GM23338 (cell line): ENCODE data around the gene SYCP3. TPM values are rescaled to one million over a fixed set of nuclear protein-coding genes. Genes with fewer than 3 reads are reported as not detected.

ENCODE experiments used
- ATAC-seq: fragments of 200-7000 bp; cut with Tn5 transposase; 3 replicates; pipeline ENCODE4 v1.9.1; 2020
- DNase-seq: peaks from one replicate; pipeline ENCODE4 v3.0.0-alpha.2; 2015; ENCODE audit warnings: low spot score
- H2AFZ ChIP-seq: fragments of 200-600 bp; sonication (generic); 2 replicates; pipeline ENCODE4 v1.8.0; 2016; ENCODE audit warnings: antibody characterized with exemption, mild to moderate bottlenecking, moderate library complexity
- H3F3A ChIP-seq: fragments of 200-600 bp; sonication (generic); replicated peaks from 2 replicates; pipeline ENCODE4 v1.8.0; 2017; ENCODE audit warnings: antibody characterized with exemption, mixed run types, low read depth
- H3K27ac ChIP-seq: fragments of 200-600 bp; sonication (generic); 2 replicates; pipeline ENCODE4 v1.6.1; 2016; ENCODE audit warnings: low read depth
- H3K27me3 ChIP-seq: fragments of 200-600 bp; sonication (generic); 2 replicates; pipeline ENCODE4 v1.8.0; 2016; ENCODE audit warnings: mild to moderate bottlenecking, mixed run types, moderate library complexity; ENCODE audit not compliant: insufficient read depth
- H3K36me3 ChIP-seq: fragments of 200-600 bp; sonication (generic); 2 replicates; pipeline ENCODE4 v1.8.0; 2016; ENCODE audit warnings: mild to moderate bottlenecking; ENCODE audit not compliant: insufficient read depth
- H3K4me1 ChIP-seq: fragments of 200-600 bp; sonication (generic); 2 replicates; pipeline ENCODE4 v1.8.0; 2016; ENCODE audit warnings: mild to moderate bottlenecking, moderate library complexity; ENCODE audit not compliant: insufficient read depth
- H3K4me2 ChIP-seq: fragments of 200-600 bp; sonication (generic); 2 replicates; pipeline ENCODE4 v1.7.1; 2017; ENCODE audit warnings: mixed run types
- H3K4me3 ChIP-seq: fragments of 200-600 bp; sonication (generic); 2 replicates; pipeline ENCODE4 v1.6.1; 2016; ENCODE audit warnings: mixed run types
- H3K79me2 ChIP-seq: fragments of 200-600 bp; sonication (generic); replicated peaks from 2 replicates; pipeline ENCODE4 v1.8.0; 2017; ENCODE audit warnings: mild to moderate bottlenecking; ENCODE audit not compliant: insufficient read depth
- H3K9me2 ChIP-seq: fragments of 200-600 bp; sonication (generic); 2 replicates; pipeline ENCODE4 v1.8.0; 2017; ENCODE audit not compliant: insufficient read depth
- H4K20me1 ChIP-seq: fragments of 200-600 bp; sonication (generic); replicated peaks from 2 replicates; pipeline ENCODE4 v1.8.0; 2017; ENCODE audit warnings: mild to moderate bottlenecking; ENCODE audit not compliant: insufficient read depth
- H3K27ac Mint-ChIP-seq: 2 replicates; pipeline ENCODE4 v1.8.0; 2020; ENCODE audit warnings: inconsistent platforms, mild to moderate bottlenecking, moderate library complexity, mixed read lengths
- H3K27me3 Mint-ChIP-seq: 3 replicates; pipeline ENCODE4 v1.8.0; 2022; ENCODE audit warnings: low read depth, mild to moderate bottlenecking, moderate library complexity, mixed read lengths, inconsistent platforms; ENCODE audit not compliant: insufficient read depth, poor library complexity
- H3K36me3 Mint-ChIP-seq: 3 replicates; pipeline ENCODE4 v1.8.0; 2021; ENCODE audit warnings: low read depth, mild to moderate bottlenecking, inconsistent platforms, moderate library complexity, mixed read lengths
- H3K4me1 Mint-ChIP-seq: 3 replicates; pipeline ENCODE4 v1.8.0; 2020; ENCODE audit warnings: mild to moderate bottlenecking, inconsistent platforms, mixed read lengths
- H3K4me3 Mint-ChIP-seq: 3 replicates; pipeline ENCODE4 v1.8.0; 2021; ENCODE audit warnings: moderate library complexity, mild to moderate bottlenecking, inconsistent platforms, mixed read lengths
- H3K9me3 Mint-ChIP-seq: 3 replicates; pipeline ENCODE4 v1.8.0; 2020; ENCODE audit warnings: moderate library complexity, mild to moderate bottlenecking, inconsistent platforms, mixed read lengths
- CREB1 ChIP-seq: fragments of 250-450 bp; sonication (Bioruptor Pico); IDR thresholded peaks from 2 replicates; pipeline ENCODE4 v1.5.0; 2020; ENCODE audit warnings: low read depth, mild to moderate bottlenecking, moderate library complexity
- CTCF ChIP-seq, 2 experiments: fragments of 200-600 bp in 1 of 2; sonication (generic) in 1 of 2; conservative IDR thresholded peaks; 2 replicates each; pipeline versions ENCODE4 v1.5.1 to v1.6.1; 2016 to 2017; ENCODE audit warnings: antibody characterized with exemption in 2 of 2, low read depth in 2 of 2, mild to moderate bottlenecking in 2 of 2, moderate library complexity in 1 of 2
- ETS1 ChIP-seq: IDR thresholded peaks from 2 replicates; pipeline ENCODE4 v1.6.1; 2016; ENCODE audit warnings: antibody characterized with exemption
- JUNB ChIP-seq: IDR thresholded peaks from one replicate; pipeline ENCODE4 v1.6.1; 2016; ENCODE audit warnings: antibody characterized with exemption; ENCODE audit not compliant: unreplicated experiment
- NANOG ChIP-seq: IDR thresholded peaks from 2 replicates; pipeline ENCODE4 v1.6.1; 2016; ENCODE audit warnings: antibody characterized with exemption, borderline replicate concordance
- POLR2AphosphoS5 ChIP-seq: IDR thresholded peaks from 2 replicates; pipeline ENCODE4 v1.6.1; 2016; ENCODE audit warnings: antibody characterized with exemption, low read depth
- REST ChIP-seq: IDR thresholded peaks from one replicate; pipeline ENCODE4 v1.6.1; 2018; ENCODE audit warnings: antibody characterized with exemption; ENCODE audit not compliant: unreplicated experiment
- ZNF114 ChIP-seq: fragments of 250-450 bp; sonication (Bioruptor Pico); IDR thresholded peaks from 2 replicates; pipeline ENCODE4 v1.5.0; 2020; ENCODE audit warnings: mild to moderate bottlenecking, moderate library complexity
- ZNF331 ChIP-seq: fragments of 250-450 bp; sonication (Bioruptor Pico); IDR thresholded peaks from 2 replicates; pipeline ENCODE4 v1.5.0; 2020; ENCODE audit warnings: low read depth, mild to moderate bottlenecking, moderate library complexity
- polyA plus RNA-seq: library from polyadenylated mRNA; unstranded; fragments of >200 nt; fragmentation: Nextera tagmentation; extraction: Ambion mirVana; gene quantifications from 2 replicates; pipeline ENCODE4 v1.2.1, GENCODE V29; 2016
- total RNA-seq: library from RNA; depleted of rRNA; stranded (reverse); fragments of >200 nt; shearing (Covaris generic); gene quantifications from 2 replicates; pipeline ENCODE4 v1.2.3, GENCODE V29; 2014

The SYCP3 gene
- total and polyA plus RNA-seq, 2 experiments from 2014 or later: 0.07 to 1.5 TPM

- TF ChIP-seq ZNF331 (CRISPR knock-in tag): no peak
- no peak for TF ChIP-seq CREB1 (CRISPR knock-in tag)
- no peak for TF ChIP-seq REST
- no peak for TF ChIP-seq CTCF (conservative IDR thresholded peaks at IDR 0.05; ENCODE audit: low read depth in 2 of 2)
- no peak for TF ChIP-seq ZNF114 (CRISPR knock-in tag)
These were observed 25.0 kb upstream of the SYCP3 start (continued) for GRCh38 chr12:101764051-101764792.

GRCh38 chr12:101763246-101763931 lies 24.1 kb upstream of the SYCP3 start:
- Histone ChIP-seq H3K4me3 (no peak overlapping the region), H3K9me2 (no peaks in the 10 kb centered on the region), H3K36me3 (peaks cover 24% of the 10 kb centered on the region; the same call in 1 of the 2 replicates), H3F3A (no peaks in the 10 kb centered on the region), H3K4me1 (no peaks in the 10 kb centered on the region), H2AFZ (no peak overlapping the region), H3K79me2 (no peaks in the 10 kb centered on the region), H4K20me1 (no peaks in the 10 kb centered on the region; the same call in 1 of the 2 replicates), H3K27ac (no peak overlapping the region), H3K4me2 (no peak overlapping the region), H3K27me3 (no peaks in the 10 kb centered on the region)
- DNase-seq (no peak), ATAC-seq (no peak)
- Mint-ChIP-seq H3K27me3 (peaks cover 3% of the 10 kb centered on the region), H3K9me3 (no peaks in the 10 kb centered on the region), H3K4me1 (peaks cover 7% of the 10 kb centered on the region), H3K36me3 (peaks cover 23% of the 10 kb centered on the region; the same call in 2 of the 3 replicates), H3K4me3 (no peak overlapping the region), H3K27ac (peak overlapping the region; percentile 46)
- TF ChIP-seq POLR2AphosphoS5: no peak
- TF ChIP-seq CTCF (conservative IDR thresholded peaks at IDR 0.05; ENCODE audit: low read depth in 2 of 2): no peak
- TF ChIP-seq ZNF114 (CRISPR knock-in tag): no peak
- no peak for TF ChIP-seq ETS1
- TF ChIP-seq JUNB: no peak
- TF ChIP-seq NANOG: no peak
